ENCODE measurements around the gene PRMT1. TPM values are rescaled to one million over a fixed set of nuclear protein-coding genes. Genes with fewer than 3 reads are reported as not detected.
"Not testable (repeated sequence)": the region's sequence is repeated elsewhere in the genome, so short reads cannot be mapped to it uniquely, and the experiment has no call there.

PRMT1 gene
- total RNA-seq, 3 donors from 2014 or later (not counting 1 experiment from before 2014, with no cell fraction given), result 77.0 to 92.5 (median 78.2) TPM

DNA sequence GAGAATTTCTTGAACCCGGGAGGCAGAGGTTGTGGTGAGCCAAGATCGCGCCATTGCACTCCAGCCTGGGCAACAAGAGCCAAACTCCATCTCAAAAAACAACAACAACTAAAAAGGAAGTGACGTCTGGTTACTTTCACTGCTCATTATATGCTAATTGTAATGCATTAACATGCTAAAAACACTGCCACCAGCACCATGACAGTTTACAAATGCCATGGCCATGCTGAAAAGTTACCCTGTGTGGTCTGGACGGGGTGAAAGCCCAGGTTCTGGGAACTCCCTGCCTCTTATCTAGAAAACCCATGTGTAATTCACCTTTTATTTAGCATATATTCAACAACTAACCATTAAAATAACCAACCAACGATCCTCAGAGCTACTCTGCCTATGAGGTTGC, 41.9 kb downstream of the PRMT1 start:
- DNase-seq, result no peak
- Histone ChIP-seq H3K4me3 (ENCODE audit: low read length) (no peak overlapping the region), H3K36me3 (ENCODE audit: control insufficient read depth, insufficient read depth, low read length) (no peaks in the 10 kb centered on the region), H3K9me3 (ENCODE audit: control insufficient read depth, insufficient read depth, low read length) (no peaks in the 10 kb centered on the region), H3K27me3 (ENCODE audit: control insufficient read depth, insufficient read depth, low read length) (no peaks in the 10 kb centered on the region), H3K27ac (ENCODE audit: low read length) (no peak overlapping the region), H3K4me1 (ENCODE audit: control insufficient read depth, insufficient read depth, low read length) (peaks cover 16% of the 10 kb centered on the region)
- Mint-ChIP-seq H3K27ac (peak overlapping the region in 1 of 2 donors; percentile 13), H3K9me3 (no peaks in the 10 kb centered on the region), H3K27me3 (ENCODE audit: low read depth in 2 of 2) (no peaks in the 10 kb centered on the region), H3K4me3 (peak overlapping the region; percentile 47), H3K4me1 (peaks cover 8% of the 10 kb centered on the region in 2 donors), H3K36me3 (no peaks in the 10 kb centered on the region)
- no peak for ATAC-seq
- intact Hi-C loops (cut with micrococcal nuclease), result no loop called here
- TF ChIP-seq, protein P1, sequence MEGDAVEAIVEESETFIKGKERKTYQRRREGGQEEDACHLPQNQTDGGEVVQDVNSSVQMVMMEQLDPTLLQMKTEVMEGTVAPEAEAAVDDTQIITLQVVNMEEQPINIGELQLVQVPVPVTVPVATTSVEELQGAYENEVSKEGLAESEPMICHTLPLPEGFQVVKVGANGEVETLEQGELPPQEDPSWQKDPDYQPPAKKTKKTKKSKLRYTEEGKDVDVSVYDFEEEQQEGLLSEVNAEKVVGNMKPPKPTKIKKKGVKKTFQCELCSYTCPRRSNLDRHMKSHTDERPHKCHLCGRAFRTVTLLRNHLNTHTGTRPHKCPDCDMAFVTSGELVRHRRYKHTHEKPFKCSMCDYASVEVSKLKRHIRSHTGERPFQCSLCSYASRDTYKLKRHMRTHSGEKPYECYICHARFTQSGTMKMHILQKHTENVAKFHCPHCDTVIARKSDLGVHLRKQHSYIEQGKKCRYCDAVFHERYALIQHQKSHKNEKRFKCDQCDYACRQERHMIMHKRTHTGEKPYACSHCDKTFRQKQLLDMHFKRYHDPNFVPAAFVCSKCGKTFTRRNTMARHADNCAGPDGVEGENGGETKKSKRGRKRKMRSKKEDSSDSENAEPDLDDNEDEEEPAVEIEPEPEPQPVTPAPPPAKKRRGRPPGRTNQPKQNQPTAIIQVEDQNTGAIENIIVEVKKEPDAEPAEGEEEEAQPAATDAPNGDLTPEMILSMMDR (IDR thresholded peaks at IDR 0.05), result no peak
- WGBS (ENCODE audit: insufficient coverage), result 77% methylated on average over 6 of the region's 6 CpGs

DNA sequence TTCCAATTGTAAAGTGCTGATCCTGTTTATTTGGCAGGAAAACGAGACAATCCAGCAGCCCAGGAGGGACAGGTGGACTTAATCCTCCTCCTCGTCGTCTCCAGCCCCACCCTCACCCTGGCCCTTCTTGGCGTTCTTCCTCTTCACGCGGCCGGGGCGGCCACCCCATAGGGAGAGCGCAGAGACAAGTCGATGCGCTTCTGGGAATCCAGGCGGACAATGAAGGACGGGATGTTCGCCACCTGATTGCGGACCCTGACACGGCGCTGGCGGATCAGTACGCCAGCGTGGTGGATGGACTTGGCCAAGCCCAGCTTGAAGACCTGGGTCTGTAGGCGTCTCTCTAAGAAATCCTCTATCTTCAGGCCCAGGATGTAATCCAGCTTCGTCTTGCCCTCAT, 42.3 kb downstream of the PRMT1 start:
- H3K27ac ChIP-seq (ENCODE audit: low read length); H3K4me1 Mint-ChIP-seq; H3K4me3 Mint-ChIP-seq; H3K9me3 Mint-ChIP-seq; DNase-seq; intact Hi-C loops (cut with micrococcal nuclease); H3K36me3 Mint-ChIP-seq; H3K27me3 Mint-ChIP-seq (ENCODE audit: low read depth in 2 of 2); H3K4me3 ChIP-seq (ENCODE audit: low read length); H3K9me3 ChIP-seq (ENCODE audit: control insufficient read depth, insufficient read depth, low read length); H3K27me3 ChIP-seq (ENCODE audit: control insufficient read depth, insufficient read depth, low read length); H3K36me3 ChIP-seq (ENCODE audit: control insufficient read depth, insufficient read depth, low read length); ATAC-seq: not testable (repeated sequence)
- 89% methylated on average over 22 of the region's 22 CpGs for WGBS (ENCODE audit: insufficient coverage)
- H3K27ac Mint-ChIP-seq, result peak overlapping the region in 1 of 2 donors; percentile 13
- H3K4me1 ChIP-seq (ENCODE audit: control insufficient read depth, insufficient read depth, low read length), result peaks cover 16% of the 10 kb centered on the region

DNA sequence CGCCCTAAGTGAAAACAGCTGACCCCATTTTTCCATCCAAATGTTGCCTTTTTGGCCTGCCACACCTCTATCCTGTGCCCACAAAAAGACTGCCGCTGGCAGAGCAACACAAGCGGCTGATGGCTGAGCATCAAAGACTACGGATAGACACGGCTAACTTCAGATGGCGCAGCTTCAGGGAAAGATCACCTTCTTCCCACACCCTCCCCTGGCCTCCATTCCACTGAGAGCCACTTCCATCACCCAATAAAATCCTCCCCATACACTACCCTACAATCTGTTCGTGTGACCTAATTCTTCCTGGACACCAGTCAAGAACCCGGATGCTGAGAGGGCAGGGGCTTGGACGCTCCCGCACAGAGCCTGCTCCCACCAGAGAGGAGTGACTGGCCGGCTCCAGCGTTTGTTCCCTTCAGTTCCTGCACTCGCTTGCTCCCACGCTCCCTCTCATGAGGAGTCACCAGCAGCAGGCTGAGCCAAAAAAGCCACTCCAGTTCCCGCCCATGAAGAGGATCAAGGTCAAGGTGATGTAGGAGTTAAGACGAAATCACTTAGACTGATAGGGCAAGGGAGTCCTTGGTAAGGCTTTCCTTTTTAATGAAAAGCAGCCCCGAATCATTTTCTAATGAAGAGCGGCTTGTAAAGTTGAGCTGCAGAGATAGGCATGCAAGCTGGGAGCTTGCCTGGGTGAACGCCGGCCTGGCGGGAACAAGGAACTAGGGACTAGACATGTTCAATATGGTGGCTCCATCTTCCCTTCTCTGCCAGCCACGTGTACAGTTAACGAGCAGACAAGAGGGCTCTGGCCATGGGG, 50.4 kb downstream of the PRMT1 start:
- Histone ChIP-seq H3K4me1 (ENCODE audit: control insufficient read depth, insufficient read depth, low read length) (no peaks in the 10 kb centered on the region), H3K27ac (ENCODE audit: low read length) (no peak overlapping the region), H3K36me3 (ENCODE audit: control insufficient read depth, insufficient read depth, low read length) (no peaks in the 10 kb centered on the region), H3K4me3 (ENCODE audit: low read length) (no peak overlapping the region), H3K9me3 (ENCODE audit: control insufficient read depth, insufficient read depth, low read length) (no peaks in the 10 kb centered on the region), H3K27me3 (ENCODE audit: control insufficient read depth, insufficient read depth, low read length) (no peaks in the 10 kb centered on the region)
- intact Hi-C loops (cut with micrococcal nuclease), result no loop called here
- no peaks in the 10 kb centered on the region for H3K9me3 Mint-ChIP-seq
- H3K27me3 Mint-ChIP-seq (ENCODE audit: low read depth in 2 of 2), result no peaks in the 10 kb centered on the region
- no peak overlapping the region for H3K27ac Mint-ChIP-seq
- TF ChIP-seq, protein P1 (IDR thresholded peaks at IDR 0.05), result no peak
- H3K4me3 Mint-ChIP-seq, result no peak overlapping the region
- no peaks in the 10 kb centered on the region for H3K36me3 Mint-ChIP-seq
- H3K4me1 Mint-ChIP-seq, result no peaks in the 10 kb centered on the region
- ATAC-seq (no peak), DNase-seq (no peak)
- 95% methylated on average over 22 of the region's 23 CpGs for WGBS (ENCODE audit: insufficient coverage)

DNA sequence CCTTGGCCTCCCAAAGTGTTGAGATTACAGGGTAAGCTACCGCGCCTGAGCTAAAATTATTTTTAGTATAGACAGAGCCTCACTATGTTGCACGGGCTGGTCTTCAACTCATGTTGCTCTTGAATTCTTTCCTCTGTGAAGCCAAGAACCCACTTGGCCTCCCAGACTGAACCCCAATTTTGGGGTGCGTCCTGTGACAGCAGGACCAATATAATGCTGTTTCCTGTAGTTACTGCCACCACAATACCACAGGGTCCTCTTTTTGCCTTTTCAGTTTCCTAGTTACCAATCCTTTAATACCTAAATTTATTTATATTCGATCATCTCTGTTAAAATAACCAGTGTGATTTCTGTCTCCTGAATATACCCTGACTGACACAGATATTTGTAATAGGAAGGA, 53.1 kb downstream of the PRMT1 start:
- no peaks in the 10 kb centered on the region for H3K27me3 Mint-ChIP-seq (ENCODE audit: low read depth in 2 of 2)
- Histone ChIP-seq H3K9me3 (ENCODE audit: control insufficient read depth, insufficient read depth, low read length) (no peaks in the 10 kb centered on the region), H3K27ac (ENCODE audit: low read length) (no peak overlapping the region), H3K4me1 (ENCODE audit: control insufficient read depth, insufficient read depth, low read length) (no peaks in the 10 kb centered on the region), H3K27me3 (ENCODE audit: control insufficient read depth, insufficient read depth, low read length) (no peaks in the 10 kb centered on the region), H3K4me3 (ENCODE audit: low read length) (no peak overlapping the region), H3K36me3 (ENCODE audit: control insufficient read depth, insufficient read depth, low read length) (no peaks in the 10 kb centered on the region)
- no peak overlapping the region for H3K27ac Mint-ChIP-seq
- no peaks in the 10 kb centered on the region for H3K36me3 Mint-ChIP-seq
- ATAC-seq (no peak), DNase-seq (no peak)
- TF ChIP-seq, protein P1 (IDR thresholded peaks at IDR 0.05), result no peak
- intact Hi-C loops (cut with micrococcal nuclease), result no loop called here
- no peaks in the 10 kb centered on the region for H3K9me3 Mint-ChIP-seq
- H3K4me1 Mint-ChIP-seq, result no peaks in the 10 kb centered on the region
- WGBS (ENCODE audit: insufficient coverage), result 12% methylated on average over 4 of the region's 5 CpGs
- no peak overlapping the region for H3K4me3 Mint-ChIP-seq

Other genes with a start within 250 kb of the PRMT1 start
- not detected for gene SLC17A7, start 235.7 kb upstream of the PRMT1 start, total RNA-seq
- 100 to 1,000 TPM; 112 to 149 (median 138) TPM for gene PIH1D1, start 225.5 kb upstream of the PRMT1 start, total RNA-seq
- gene ALDH16A1, start 224.0 kb upstream of the PRMT1 start, total RNA-seq, result 10 to 100 TPM; 39.9 to 43.2 (median 41.4) TPM
- 10 to 100 TPM; 44.7 to 65.7 (median 64.8) TPM for gene FLT3LG, start 203.1 kb upstream of the PRMT1 start, total RNA-seq
- gene RPL13A, start 189.7 kb upstream of the PRMT1 start, total RNA-seq, result 1,000 to 10,000 TPM; 1,881 to 2,284 (median 2,283) TPM
- gene RPS11, start 180.8 kb upstream of the PRMT1 start, total RNA-seq, result 1,000 to 10,000 TPM; 1,427 to 1,714 (median 1,549) TPM
- 10 to 100 TPM; 13.5 to 39.2 (median 19.9) TPM for gene FCGRT, start 164.6 kb upstream of the PRMT1 start, total RNA-seq
- gene RCN3, start 149.3 kb upstream of the PRMT1 start, total RNA-seq, result 1 to 10 TPM; 2.4 to 4.7 (median 3.0) TPM
- 10 to 100 TPM; 46.7 to 63.6 (median 59.8) TPM for gene NOSIP, start 96.7 kb upstream of the PRMT1 start, total RNA-seq
- under 1 TPM in 2 of 3 donors, not detected in 1; 0.39 to 0.56 TPM for gene PRRG2, start 96.0 kb upstream of the PRMT1 start, total RNA-seq
- gene PRR12, start 86.1 kb upstream of the PRMT1 start, total RNA-seq, result 10 to 100 TPM; 51.1 to 62.1 (median 56.0) TPM
- gene RRAS, start 37.1 kb upstream of the PRMT1 start, total RNA-seq, result 1 to 10 TPM; 2.0 to 7.7 (median 5.9) TPM
- 10 to 100 TPM; 38.9 to 46.2 (median 44.9) TPM for gene SCAF1, start 35.1 kb upstream of the PRMT1 start, total RNA-seq
- gene IRF3, start 11.4 kb upstream of the PRMT1 start, total RNA-seq, result 100 to 1,000 TPM; 176 to 184 (median 179) TPM
- 10 to 100 TPM; 15.6 to 34.6 (median 22.3) TPM for gene BCL2L12, start 11.3 kb upstream of the PRMT1 start, total RNA-seq
- 1 to 10 TPM; 2.3 to 2.9 (median 2.4) TPM for gene ADM5, start 12.3 kb downstream of the PRMT1 start, total RNA-seq
- under 1 TPM; 0.34 to 0.78 (median 0.73) TPM for gene CPT1C, start 13.8 kb downstream of the PRMT1 start, total RNA-seq
- 1 to 10 TPM in 2 of 3 donors, under 1 TPM in 1; 0.35 to 2.4 (median 1.7) TPM for gene TSKS, start 86.0 kb downstream of the PRMT1 start, total RNA-seq
- gene AP2A1, start 89.7 kb downstream of the PRMT1 start, total RNA-seq, result 100 to 1,000 TPM; 137 to 163 (median 161) TPM
- gene FUZ, start 136.0 kb downstream of the PRMT1 start, total RNA-seq, result 10 to 100 TPM; 17.7 to 33.1 (median 20.6) TPM
- gene MED25, start 141.0 kb downstream of the PRMT1 start, total RNA-seq, result 100 to 1,000 TPM in 1 of 3 donors, 10 to 100 TPM in 2; 64.2 to 132 (median 69.5) TPM
- gene PTOV1, start 173.9 kb downstream of the PRMT1 start, total RNA-seq, result 100 to 1,000 TPM; 116 to 132 (median 128) TPM
- gene PNKP, start 190.3 kb downstream of the PRMT1 start, total RNA-seq, result 100 to 1,000 TPM; 228 to 253 (median 243) TPM
- gene AKT1S1, start 200.1 kb downstream of the PRMT1 start, total RNA-seq, result 10 to 100 TPM; 12.8 to 17.8 (median 16.1) TPM
- 10 to 100 TPM; 45.8 to 59.7 (median 54.4) TPM for gene TBC1D17, start 200.4 kb downstream of the PRMT1 start, total RNA-seq
- 1 to 10 TPM; 3.0 to 3.8 (median 3.4) TPM for gene IL4I1, start 219.6 kb downstream of the PRMT1 start, total RNA-seq